NT2/D1 (cell line): ENCODE results near the gene SYDE2.

Source experiments
- SUZ12 ChIP-seq: IDR thresholded peaks from 2 replicates; pipeline ENCODE4 v1.6.1; 2011; ENCODE audit not compliant: insufficient read length, insufficient read depth; ENCODE audit errors: extremely low read depth
- YY1 ChIP-seq: IDR thresholded peaks from 2 replicates; pipeline ENCODE4 v1.6.1; 2011; ENCODE audit not compliant: insufficient read length, insufficient read depth
- ZNF274 ChIP-seq: IDR thresholded peaks from 2 replicates; pipeline ENCODE4 v1.6.1; 2011; ENCODE audit warnings: mild to moderate bottlenecking, low read depth, low read length

GRCh38 chr1:85214654-85215053 lies 13.8 kb upstream of the SYDE2 start:
- TF ChIP-seq SUZ12 (no peak), YY1 (no peak), ZNF274 (no peak)
